AG09309 (cell line): ENCODE data around the gene PRR19.

ENCODE experiments used
- DNase-seq: peaks from one replicate; pipeline ENCODE4 v3.0.0-alpha.2; 2010; ENCODE audit warnings: low read depth
- H3K4me3 ChIP-seq: 2 replicates; pipeline ENCODE4 v1.5.1; 2011; ENCODE audit warnings: mild to moderate bottlenecking, low read depth, low read length, moderate library complexity; ENCODE audit not compliant: control insufficient read depth
- CTCF ChIP-seq: IDR thresholded peaks from 2 replicates; pipeline ENCODE4 v1.5.1; 2011; ENCODE audit warnings: mild to moderate bottlenecking, low read depth, low read length, inconsistent platforms; ENCODE audit not compliant: insufficient read depth, control insufficient read depth; ENCODE audit errors: missing control alignments

PRR19 gene

GRCh38 chr19:42312370-42312769, 10.4 kb downstream of the PRR19 start:
- no peak overlapping the region for H3K4me3 ChIP-seq
- TF ChIP-seq CTCF = no peak
- no peak for DNase-seq

- no peak for DNase-seq
- peak within 1 kb of the TSS; percentile 36 for H3K4me3 ChIP-seq
- peak; percentile 29 for TF ChIP-seq CTCF
Measured at GRCh38 chr19:42313096-42313839, 11.3 kb downstream of the PRR19 start, which contains the start of gene TMEM145. Gene TMEM145, plus strand, starts transcription at chr19:42313309. Its CDS starts 68 bp downstream, at chr19:42313377.

GRCh38 chr19:42313840-42314755, 12.2 kb downstream of the PRR19 start:
- TF ChIP-seq CTCF = no peak
- no peak for DNase-seq
- H3K4me3 ChIP-seq = no peak overlapping the region

GRCh38 chr19:42315024-42315423, 13.1 kb downstream of the PRR19 start:
- no peak for TF ChIP-seq CTCF
- no peak overlapping the region for H3K4me3 ChIP-seq
- no peak for DNase-seq

- DNase-seq = no peak
- TF ChIP-seq CTCF = no peak
- no peak overlapping the region for H3K4me3 ChIP-seq
Measured at GRCh38 chr19:42316223-42317211, 14.6 kb downstream of the PRR19 start.

- no peak for TF ChIP-seq CTCF
- no peak for DNase-seq
- H3K4me3 ChIP-seq = no peak overlapping the region
Measured at GRCh38 chr19:42317535-42317934, 15.6 kb downstream of the PRR19 start.
